Effector CD4-positive, alpha-beta T cell (primary cell): ENCODE measurements around the gene XNDC1N.
"Not testable (repeated sequence)": the region's sequence is repeated elsewhere in the genome, so short reads cannot be mapped to it uniquely, and the experiment has no call there.

Source experiments
- DNase-seq: peaks from one replicate; pipeline ENCODE4 v3.0.0-alpha.2; 2020

Gene XNDC1N

GRCh38 chr11:71931245-71931602, 2.8 kb upstream of the XNDC1N start:
- no peak for DNase-seq

GRCh38 chr11:71930556-71931244, 2.3 kb upstream of the XNDC1N start:
- no peak for DNase-seq

- DNase-seq = no peak
These were observed 1.1 kb upstream of the XNDC1N start for GRCh38 chr11:71929491-71929890.

GRCh38 chr11:71928737-71929443, 496 bp upstream of the XNDC1N start, which contains the start of gene RNF121:
Gene RNF121, plus strand, starts transcription at chr11:71929046. Its CDS starts 16 bp downstream, at chr11:71929062.
- peak; percentile 98 for DNase-seq

- no peak for DNase-seq
These were observed 10.7 kb downstream of the XNDC1N start for GRCh38 chr11:71917646-71918140.

- DNase-seq = no peak
These were observed 13.7 kb downstream of the XNDC1N start for GRCh38 chr11:71914617-71915189.

GRCh38 chr11:71913756-71914526, 14.5 kb downstream of the XNDC1N start:
- DNase-seq = no peak

- not testable (repeated sequence) for DNase-seq
These were observed 16.4 kb downstream of the XNDC1N start for GRCh38 chr11:71911986-71912340.

GRCh38 chr11:71911321-71911985, 16.9 kb downstream of the XNDC1N start:
- not testable (repeated sequence) for DNase-seq

GRCh38 chr11:71910775-71911174, 17.6 kb downstream of the XNDC1N start:
- not testable (repeated sequence) for DNase-seq

GRCh38 chr11:71908218-71908617, 20.2 kb downstream of the XNDC1N start:
- DNase-seq = no peak

- not testable (repeated sequence) for DNase-seq
These were observed 27.3 kb downstream of the XNDC1N start for GRCh38 chr11:71901137-71901536.

GRCh38 chr11:71895961-71896360, 32.4 kb downstream of the XNDC1N start:
- DNase-seq = no peak

- not testable (repeated sequence) for DNase-seq
These were observed 39.1 kb downstream of the XNDC1N start for GRCh38 chr11:71889181-71889872.

GRCh38 chr11:71888335-71889010, 39.9 kb downstream of the XNDC1N start:
- not testable (repeated sequence) for DNase-seq

GRCh38 chr11:71885806-71886205, 42.6 kb downstream of the XNDC1N start:
- not testable (repeated sequence) for DNase-seq
